Adrenal gland (tissue), 5 donors: ENCODE data around the gene ABL2.
"Not testable (repeated sequence)": the region's sequence is repeated elsewhere in the genome, so short reads cannot be mapped to it uniquely, and the experiment has no call there.

Experiments
- POLR2A ChIP-seq, 2 donors: fragments of 450-650 bp; IDR thresholded peaks; one replicate each; pipeline ENCODE4 v1.6.1; 2017; ENCODE audit warnings: antibody characterized with exemption in 2 of 2, mild to moderate bottlenecking in 2 of 2, moderate library complexity in 1 of 2
- TF ChIP-seq, protein P1 (sequence below), 6 experiments: fragments of 450-650 bp in 4 of 6; fragments of 200-600 bp in 2 of 6; sonication (generic) in 1 of 6; IDR thresholded peaks; 1 replicate in 5 of 6; 2 replicates in 1 of 6; pipeline versions ENCODE4 v1.5.1 to v1.8.0; 2016 to 2021; ENCODE audit warnings: antibody characterized with exemption in 6 of 6, mild to moderate bottlenecking in 2 of 6, moderate library complexity in 1 of 6
- donor health status: DM: no; HTN: no; CAD: no.

DNA sequence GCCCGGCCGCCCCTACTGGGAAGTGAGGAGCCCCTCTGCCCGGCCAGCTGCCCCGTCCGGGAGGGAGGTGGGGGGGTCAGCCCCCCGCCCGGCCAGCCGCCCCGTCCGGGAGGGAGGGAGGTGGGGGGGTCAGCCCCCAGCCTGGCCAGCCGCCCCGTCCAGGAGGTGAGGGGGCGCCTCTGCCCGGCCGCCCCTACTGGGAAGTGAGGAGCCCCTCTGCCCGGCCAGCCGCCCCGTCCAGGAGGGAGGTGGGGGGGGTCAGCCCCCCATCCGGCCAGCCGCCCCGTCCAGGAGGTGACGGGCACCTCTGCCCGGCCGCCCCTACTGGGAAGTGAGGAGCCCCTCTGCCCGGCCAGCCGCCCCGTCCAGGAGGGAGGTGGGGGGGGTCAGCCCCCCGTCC, 93.8 kb downstream of the ABL2 start:
- TF ChIP-seq, protein P1, sequence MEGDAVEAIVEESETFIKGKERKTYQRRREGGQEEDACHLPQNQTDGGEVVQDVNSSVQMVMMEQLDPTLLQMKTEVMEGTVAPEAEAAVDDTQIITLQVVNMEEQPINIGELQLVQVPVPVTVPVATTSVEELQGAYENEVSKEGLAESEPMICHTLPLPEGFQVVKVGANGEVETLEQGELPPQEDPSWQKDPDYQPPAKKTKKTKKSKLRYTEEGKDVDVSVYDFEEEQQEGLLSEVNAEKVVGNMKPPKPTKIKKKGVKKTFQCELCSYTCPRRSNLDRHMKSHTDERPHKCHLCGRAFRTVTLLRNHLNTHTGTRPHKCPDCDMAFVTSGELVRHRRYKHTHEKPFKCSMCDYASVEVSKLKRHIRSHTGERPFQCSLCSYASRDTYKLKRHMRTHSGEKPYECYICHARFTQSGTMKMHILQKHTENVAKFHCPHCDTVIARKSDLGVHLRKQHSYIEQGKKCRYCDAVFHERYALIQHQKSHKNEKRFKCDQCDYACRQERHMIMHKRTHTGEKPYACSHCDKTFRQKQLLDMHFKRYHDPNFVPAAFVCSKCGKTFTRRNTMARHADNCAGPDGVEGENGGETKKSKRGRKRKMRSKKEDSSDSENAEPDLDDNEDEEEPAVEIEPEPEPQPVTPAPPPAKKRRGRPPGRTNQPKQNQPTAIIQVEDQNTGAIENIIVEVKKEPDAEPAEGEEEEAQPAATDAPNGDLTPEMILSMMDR (IDR thresholded peaks at IDR 0.05): not testable (repeated sequence)
- not testable (repeated sequence) for TF ChIP-seq POLR2A (IDR thresholded peaks at IDR 0.05)
